HG02623 (cell line): ENCODE data around the gene KHNYN.
"Not testable (repeated sequence)": the region's sequence is repeated elsewhere in the genome, so short reads cannot be mapped to it uniquely, and the experiment has no call there.

ENCODE experiments used
- ATAC-seq: cut with Tn5 transposase; IDR thresholded peaks from one replicate; pipeline ENCODE4 v1.9.1; 2021; ENCODE audit warnings: moderate library complexity; ENCODE audit not compliant: unreplicated experiment

Gene KHNYN

DNA sequence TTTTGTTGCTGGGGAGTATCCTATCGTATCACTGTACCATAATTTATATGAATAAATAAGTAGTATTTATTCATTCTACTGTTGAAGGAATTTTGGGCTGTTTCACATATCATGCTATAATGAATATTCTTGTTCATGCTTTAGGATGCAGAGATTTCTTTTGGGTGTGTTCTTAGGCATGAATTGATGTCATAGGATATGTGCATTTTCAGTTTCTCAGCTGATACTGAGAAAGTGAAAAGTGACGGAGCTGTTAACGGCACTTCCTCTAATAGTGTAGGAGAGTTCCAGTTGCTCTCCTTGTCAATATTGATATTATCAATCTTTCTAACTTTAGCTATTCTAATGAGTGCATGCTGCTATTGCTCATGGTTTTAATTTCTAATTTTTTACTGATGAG is 36.1 kb downstream of the KHNYN start:
- no peak for ATAC-seq

DNA sequence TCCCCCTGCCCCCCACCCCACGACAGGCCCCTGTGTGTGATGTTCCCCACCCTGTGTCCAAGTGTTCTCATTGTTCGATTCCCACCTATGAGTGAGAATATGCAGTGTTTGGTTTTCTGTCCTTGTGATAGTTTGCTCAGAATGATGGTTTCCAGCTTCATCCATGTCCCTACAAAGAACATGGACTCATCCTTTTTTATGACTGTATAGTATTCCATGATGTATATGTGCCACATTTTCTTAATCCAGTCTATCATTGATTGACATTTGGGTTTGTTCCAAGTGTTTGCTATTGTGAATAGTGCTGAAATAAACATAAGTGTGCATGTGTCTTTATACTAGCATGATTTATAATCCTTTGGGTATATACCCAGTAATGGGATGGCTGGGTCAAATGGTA is 40.7 kb downstream of the KHNYN start:
- ATAC-seq, result not testable (repeated sequence)

DNA sequence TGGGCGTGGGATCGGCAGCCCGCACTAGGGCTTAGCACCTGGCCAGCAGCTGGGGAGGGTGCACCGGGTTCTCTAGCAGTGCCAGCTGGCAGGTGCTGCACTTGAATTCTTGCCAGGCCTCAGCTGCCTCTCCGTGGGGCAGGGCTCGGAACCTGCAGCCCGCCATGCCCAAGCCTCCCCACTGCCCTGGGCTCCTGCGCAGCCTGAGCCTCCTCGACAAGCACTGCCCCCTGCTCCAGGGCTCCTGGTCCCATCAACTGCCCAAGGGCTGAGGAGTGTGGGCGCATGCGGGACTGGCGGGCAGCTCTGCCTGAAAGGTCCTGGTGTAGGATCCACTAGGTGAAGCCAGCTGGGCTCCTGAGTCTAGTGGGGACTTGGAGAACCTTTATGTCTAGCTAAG is 43.5 kb downstream of the KHNYN start:
- ATAC-seq, result no peak

DNA sequence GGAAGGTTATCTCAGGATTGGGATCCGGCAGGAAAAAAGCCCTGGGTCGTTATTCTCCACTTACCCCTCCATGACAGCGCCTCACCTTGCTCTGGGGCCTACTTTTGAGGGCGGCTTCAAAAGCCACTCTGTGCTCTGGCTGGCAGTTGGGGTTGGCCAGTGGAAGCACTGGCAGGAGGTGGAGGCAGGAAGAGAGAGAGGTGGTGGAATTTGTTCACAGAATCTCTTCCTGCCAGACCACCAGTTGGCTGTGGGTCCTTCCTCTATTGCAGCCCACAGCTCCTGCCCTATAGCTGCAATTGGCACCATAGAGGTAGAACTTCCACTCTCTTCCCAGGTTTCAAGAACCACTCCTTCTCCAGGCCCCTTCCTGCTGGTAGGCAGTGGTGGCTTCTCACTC is 45.5 kb downstream of the KHNYN start:
- ATAC-seq, result no peak

DNA sequence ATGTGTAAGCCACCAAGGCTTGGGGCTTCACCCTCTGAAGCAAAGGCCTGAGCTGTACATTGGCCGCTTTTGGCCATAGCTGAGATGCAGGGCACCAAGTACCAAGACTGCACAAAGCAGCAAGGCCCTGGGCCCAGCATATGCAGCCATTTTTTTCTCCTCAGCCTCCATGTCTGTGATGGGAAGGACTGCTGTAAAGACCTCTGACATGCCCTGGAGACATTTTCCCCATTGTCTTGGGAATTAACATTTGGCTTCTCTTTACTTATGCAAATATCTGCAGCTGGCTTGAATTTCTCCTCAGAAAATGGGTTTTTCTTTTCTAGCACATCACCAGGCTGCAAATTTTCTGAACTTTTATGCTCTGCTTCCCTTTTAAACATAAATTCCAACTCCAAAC is 50.2 kb downstream of the KHNYN start:
- not testable (repeated sequence) for ATAC-seq

DNA sequence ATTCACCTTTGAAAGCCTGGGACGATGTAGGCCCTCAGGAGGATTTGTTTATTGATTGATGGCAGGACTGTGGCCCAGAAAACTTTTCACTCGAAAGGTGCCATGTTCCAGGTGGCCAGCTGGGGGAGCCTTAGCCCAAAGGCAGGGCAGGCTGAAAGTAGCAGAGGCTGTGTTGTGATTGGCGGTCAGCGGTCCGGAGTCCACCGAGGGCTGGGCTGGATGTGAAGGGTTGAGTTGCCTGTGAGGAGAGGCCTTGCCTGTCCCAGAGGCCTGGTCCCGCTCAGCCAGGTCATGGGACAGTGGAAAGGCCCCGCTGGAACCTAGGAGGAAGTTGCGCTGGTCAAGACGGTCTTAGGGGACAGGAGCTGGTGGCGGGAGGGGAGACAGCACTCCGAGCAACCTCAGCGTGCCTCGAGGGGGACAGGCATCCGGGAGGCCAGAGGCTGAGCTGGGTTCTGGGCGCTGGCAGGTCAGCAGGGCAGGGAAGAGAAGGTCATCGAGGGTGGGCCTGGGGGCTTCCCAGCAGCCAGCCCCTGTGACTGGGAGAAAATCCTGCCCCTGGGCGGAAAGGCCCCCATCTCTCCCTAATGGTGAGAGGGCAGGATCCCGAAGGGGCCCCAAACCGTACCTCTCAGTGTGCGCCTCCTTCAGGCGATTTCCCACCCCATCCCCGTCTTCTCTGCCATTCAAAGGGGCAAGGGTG is 52.0 kb downstream of the KHNYN start:
- peak; percentile 63 for ATAC-seq

DNA sequence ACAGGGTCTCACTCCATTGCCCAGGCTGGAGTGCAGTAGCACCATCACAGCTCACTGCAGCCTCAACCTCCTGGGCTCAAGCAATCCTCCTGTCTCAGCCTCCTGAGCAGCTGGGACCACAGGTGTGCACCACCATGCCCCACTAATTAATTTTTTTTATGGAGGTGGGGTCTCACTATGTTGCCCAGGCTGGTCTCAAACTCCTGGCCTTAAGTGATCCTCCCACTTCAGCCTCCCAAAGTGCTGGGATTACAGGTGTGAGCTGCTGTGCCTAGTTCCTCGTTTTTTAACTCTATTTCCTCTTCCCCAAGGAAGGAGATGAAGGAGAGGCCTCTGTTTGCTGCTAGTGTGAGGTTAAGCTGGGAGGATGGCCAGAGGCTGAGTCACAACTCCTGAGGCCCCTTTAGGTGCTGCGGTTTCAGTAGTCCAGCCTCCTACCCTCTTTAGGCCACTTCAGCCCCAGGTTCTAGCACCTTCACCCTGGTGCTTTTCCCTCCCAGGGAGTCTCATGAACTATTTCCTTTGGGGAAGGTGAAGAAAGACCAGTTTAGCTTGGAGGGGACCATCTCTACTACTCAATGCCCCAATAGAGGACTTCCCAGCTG is 53.0 kb downstream of the KHNYN start:
- ATAC-seq, result not testable (repeated sequence)

DNA sequence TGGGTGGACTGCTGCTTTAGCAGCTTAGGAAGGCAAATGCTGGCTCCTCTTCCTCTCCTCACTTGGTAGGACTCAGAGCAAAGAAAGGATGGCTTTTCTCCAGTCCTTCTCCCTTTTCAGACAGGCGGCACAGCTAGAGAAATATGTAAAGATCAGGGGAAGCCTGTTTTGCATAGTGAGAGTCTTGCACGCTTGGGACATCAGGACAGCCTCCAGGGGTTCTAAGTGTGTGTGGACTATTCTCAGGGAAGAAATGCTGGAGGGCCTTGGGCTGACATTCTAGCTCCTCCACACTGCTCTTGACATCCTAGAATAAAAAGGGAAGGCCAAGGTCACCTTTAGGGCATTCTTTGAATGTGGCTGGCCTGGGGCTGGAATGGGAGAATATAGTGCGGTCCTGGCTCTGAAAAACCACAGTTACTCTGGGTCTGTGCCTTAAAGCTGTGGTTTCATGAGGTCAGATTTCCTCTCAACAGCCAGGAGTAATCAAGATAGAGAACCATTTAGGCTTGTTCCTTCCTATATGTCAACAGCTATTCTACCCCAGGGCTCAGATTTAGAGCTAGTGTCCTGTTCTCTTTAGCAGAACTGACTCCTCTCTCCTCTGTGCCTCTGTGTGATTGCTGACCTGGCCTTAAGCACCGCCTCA is 54.0 kb downstream of the KHNYN start:
- no peak for ATAC-seq
